NOMO-1 (cell line): ENCODE results near the gene MAP4K5.
"Not testable (repeated sequence)": the region's sequence is repeated elsewhere in the genome, so short reads cannot be mapped to it uniquely, and the experiment has no call there.

ENCODE experiments used
- DNase-seq, 2 experiments: peaks; one replicate each; lab custom pipeline; 2025; ENCODE audit not compliant: unreplicated experiment in 2 of 2; lab: John Stamatoyannopoulos, UW

Gene MAP4K5

GRCh38 chr14:50533241-50533705, 904 bp upstream of the MAP4K5 start:
- DNase-seq, result peak; percentile 76 to 95

GRCh38 chr14:50531595-50532501, 521 bp downstream of the MAP4K5 start:
- no peak for DNase-seq

GRCh38 chr14:50530794-50531365, 1.5 kb downstream of the MAP4K5 start:
- DNase-seq, result no peak

GRCh38 chr14:50530358-50530757, 2.0 kb downstream of the MAP4K5 start:
- no peak for DNase-seq

- DNase-seq, result no peak
Measured at GRCh38 chr14:50529288-50530179, 2.8 kb downstream of the MAP4K5 start.

- no peak for DNase-seq
Measured at GRCh38 chr14:50528000-50528399, 4.4 kb downstream of the MAP4K5 start.

- peak in 1 of 2 experiments; percentile 78 for DNase-seq
Measured at GRCh38 chr14:50524731-50525515, 7.4 kb downstream of the MAP4K5 start.

- DNase-seq, result no peak
Measured at GRCh38 chr14:50524060-50524459, 8.3 kb downstream of the MAP4K5 start.

GRCh38 chr14:50523271-50524041, 8.9 kb downstream of the MAP4K5 start:
- DNase-seq, result no peak

GRCh38 chr14:50521912-50522341, 10.4 kb downstream of the MAP4K5 start:
- no peak for DNase-seq

- DNase-seq, result no peak
Measured at GRCh38 chr14:50520947-50521815, 11.2 kb downstream of the MAP4K5 start.

- DNase-seq, result no peak
Measured at GRCh38 chr14:50516091-50516490, 16.3 kb downstream of the MAP4K5 start.

- DNase-seq, result no peak
Measured at GRCh38 chr14:50512463-50512862, 19.9 kb downstream of the MAP4K5 start.

GRCh38 chr14:50510157-50510556, 22.2 kb downstream of the MAP4K5 start:
- DNase-seq, result no peak

- DNase-seq, result not testable (repeated sequence)
Measured at GRCh38 chr14:50507078-50507477, 25.3 kb downstream of the MAP4K5 start.

GRCh38 chr14:50501642-50502041, 30.7 kb downstream of the MAP4K5 start:
- DNase-seq, result no peak

GRCh38 chr14:50497351-50497750, 35.0 kb downstream of the MAP4K5 start:
- no peak for DNase-seq

- no peak for DNase-seq
Measured at GRCh38 chr14:50489851-50490250, 42.5 kb downstream of the MAP4K5 start.

GRCh38 chr14:50488521-50488920, 43.8 kb downstream of the MAP4K5 start:
- no peak for DNase-seq
